ENCODE results near the gene RREB1.

The RREB1 gene

DNA sequence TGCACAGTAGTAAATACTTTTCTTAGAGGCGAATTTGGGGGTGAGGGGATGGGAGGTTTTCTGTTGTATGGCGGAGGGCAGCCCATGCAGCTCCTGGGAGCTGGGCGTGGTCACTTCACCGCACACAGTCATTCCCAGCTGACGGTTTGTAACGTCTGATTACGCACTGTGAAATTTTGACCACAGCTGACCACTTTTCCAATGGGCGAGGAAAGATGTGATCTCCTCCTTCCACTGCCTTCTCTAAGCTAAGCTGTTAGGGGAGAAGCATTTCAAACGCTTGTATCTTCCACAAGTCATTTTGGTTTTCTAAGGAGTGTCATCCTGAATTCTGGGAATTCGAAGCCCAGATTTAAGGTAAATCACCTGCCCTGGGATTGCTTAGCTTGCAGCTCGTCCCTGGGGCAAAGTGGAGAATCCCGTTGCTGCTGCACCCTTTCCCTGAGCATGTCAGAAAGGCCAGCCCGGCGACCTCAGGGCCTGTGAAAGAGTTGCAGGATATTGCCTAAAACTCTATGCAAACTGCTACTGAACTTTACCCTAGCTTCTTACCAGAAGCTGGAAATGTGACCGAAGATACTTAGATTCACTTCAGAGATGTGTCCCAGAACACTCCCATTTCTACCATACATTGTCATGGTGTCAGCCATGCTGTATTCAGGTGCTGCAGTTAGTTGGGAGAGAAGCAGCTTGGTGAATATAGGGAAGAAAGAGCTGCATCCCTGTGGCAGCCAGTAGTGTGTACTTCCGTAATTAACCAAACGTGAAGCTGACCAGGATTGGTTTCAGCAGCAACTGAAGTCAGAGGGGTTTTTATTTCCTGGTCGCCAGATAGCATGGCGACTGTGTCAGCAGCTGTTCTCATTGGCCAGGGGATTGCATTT is 58.9 kb downstream of the RREB1 start:
- DNase-seq, result no peak

DNA sequence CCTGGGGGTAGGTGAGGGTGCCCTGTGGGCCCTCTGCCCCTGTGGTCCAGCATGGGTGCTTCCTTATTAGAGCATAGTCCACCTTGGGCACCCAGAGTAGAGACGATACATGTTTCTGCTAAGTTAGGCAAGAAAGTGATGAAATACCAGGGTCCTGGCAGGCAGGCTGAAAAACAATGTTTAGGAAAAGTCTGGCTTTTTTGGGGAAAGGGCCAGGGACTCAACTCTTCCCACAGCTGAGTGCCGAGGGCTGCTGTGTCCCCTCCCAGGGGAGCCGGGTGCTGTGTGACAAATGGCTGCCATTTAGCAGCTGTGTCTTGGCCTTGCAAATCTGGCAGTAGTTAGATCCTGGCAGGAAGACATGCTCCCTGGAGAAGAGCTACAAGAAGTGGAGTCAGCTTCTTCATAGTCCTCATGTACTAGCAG is 61.5 kb downstream of the RREB1 start:
- no peak for DNase-seq

DNA sequence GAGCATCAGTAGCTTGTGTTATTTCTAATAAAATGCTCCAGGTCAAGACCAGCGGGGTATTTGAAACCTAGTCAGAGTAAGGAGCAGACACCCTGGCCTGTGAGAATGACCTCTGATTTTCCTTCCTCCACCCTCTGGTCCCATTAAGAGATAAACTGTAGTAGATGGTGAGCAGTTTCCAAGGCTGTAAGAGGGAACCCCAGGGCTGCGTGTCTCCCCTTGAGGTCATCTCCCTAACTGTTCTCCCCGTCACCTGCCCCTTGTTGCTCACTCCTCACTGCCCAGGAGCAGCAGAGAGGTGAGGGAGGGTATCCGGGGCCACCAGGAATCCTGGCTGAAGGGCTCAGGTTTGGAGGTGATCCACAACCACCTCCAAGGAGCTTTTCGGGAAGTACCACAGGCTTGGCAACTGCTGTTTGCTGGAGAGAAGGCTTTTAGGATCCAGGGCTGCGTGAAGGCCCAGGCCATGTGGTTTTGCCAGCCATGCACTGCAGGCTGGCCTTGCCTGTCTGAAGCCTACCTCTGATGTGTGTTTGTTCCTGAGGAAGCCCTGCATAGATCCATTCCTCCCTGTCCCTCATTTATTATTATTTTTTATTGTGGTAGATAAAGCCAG is 62.5 kb downstream of the RREB1 start:
- no peak for DNase-seq

DNA sequence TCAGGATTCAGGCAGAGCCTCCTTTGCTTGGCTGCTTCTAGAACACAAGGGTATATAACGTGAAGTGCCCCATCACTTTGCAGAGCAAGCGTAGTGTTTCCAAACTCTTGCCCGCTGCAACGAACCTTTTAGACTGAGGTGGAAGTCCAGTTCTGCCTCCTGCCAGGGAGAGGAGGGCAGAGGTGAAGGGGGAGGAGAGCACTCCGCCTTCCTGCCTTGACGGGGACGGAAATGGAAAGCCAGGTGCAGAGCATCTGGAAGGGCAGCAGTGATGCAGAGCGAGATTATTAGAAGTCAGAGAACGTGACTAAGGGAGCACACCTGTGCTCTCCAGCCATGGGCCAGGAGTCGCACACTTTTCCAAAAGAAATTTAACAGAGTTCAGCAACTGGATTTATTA is 63.4 kb downstream of the RREB1 start:
- no peak for DNase-seq

DNA sequence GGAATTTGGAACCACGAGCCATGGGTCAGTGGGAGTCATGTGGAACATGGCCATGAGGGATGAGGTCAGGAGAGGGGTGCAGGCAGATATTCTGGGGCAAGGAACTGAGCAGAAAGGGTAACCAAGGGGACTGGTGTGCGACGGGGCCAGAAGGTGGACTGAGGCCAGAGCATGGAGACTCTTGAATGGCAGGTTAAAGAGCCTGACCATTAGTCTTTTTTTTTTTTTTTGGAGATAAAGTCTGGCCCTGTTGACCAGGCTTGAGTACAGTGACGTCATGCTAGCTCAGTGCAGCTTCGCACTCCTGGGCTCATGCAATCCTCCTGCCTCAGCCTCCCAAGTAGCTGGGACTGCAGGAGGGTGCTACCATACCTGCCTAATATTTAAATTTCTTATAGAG is 64.0 kb downstream of the RREB1 start:
- no peak for DNase-seq

DNA sequence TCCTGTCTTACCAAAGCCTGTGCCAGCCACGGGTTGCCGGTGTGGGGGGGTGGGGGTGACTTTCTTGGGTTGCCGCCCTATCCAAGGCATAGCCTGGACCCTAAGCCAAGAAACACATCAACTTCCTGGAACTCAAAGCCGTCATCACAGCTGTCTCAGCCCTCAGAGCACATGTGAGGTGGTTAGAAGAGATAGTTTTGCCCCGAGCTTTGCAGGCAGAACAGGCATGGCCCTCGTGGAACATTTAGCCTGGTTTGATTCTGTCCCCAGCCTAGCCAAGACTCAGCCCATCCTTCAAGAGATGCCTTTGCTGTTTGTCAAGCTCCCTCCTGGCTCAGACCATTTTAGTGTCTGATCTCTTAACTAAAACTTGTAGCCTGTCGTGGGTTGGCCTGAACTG is 64.9 kb downstream of the RREB1 start:
- DNase-seq, result no peak

DNA sequence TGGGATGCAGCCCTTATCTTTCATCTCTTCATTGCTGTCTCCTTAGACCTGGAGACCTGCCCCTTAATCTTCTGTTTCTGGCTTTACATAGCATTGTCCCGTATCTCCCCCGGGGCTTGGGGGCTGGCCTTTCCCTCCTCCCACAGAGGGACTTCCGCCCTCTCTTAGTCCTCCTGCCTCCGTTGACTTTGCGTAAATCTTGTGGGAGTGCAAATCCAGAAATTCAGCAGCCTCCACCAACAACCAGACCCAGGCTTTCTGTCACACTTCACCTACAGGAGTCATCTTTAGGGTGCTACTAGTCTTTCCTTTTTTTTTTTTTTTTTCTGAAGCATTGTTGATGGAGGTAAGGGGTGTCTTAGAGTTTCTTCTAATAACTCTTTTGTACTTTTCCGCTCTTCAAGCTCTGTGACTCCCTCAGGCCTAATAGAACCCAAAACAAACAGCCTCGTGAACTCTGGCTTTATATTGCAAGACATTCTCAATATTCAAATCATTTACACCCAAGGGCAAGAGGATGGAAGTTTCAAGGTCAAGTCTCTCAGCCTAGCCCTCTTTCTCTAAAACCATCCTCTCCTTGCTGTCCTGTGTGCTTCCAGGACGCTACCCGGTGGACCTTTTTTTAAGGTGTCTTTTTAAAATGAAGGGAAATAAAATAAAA is 66.2 kb downstream of the RREB1 start:
- DNase-seq, result no peak

DNA sequence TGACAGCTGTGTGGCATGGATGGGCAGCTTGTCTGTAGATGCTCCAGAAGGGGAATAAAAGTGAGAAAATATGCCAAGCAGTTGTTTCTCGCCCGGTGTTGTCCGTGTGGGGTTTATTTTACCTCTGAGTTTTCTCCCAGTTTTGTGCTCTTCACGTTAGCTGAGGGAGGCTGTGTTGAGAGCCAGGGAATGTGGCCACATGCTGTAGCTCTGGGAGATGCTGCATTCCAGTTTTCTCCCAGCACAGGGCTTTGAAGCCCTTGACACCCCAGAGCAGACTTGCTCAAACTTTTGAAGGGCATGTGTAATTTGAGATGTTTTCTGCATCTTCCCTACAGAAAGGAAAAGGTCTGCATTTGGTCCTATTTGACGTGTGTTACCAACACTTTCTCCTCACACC is 67.7 kb downstream of the RREB1 start:
- no peak for DNase-seq

DNA sequence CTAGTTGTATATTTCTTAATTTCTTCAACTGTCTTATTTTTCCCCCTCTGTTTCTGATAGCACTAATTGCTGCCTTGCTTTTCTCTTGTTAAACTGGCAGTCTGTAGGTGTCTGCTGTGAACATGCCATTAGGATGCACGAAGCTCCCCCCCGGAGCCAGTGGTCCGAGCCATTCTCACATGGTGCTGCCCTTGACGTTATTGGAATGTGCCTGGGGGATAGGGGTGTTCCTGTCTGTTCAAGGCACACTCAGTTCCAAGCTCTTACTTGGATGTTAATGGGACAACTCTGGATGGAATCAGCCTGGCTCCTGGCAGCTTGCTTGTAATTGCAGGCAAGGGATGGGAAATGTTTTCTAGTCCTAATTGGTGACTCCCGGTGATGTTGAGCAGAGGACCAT is 68.4 kb downstream of the RREB1 start:
- no peak for DNase-seq

DNA sequence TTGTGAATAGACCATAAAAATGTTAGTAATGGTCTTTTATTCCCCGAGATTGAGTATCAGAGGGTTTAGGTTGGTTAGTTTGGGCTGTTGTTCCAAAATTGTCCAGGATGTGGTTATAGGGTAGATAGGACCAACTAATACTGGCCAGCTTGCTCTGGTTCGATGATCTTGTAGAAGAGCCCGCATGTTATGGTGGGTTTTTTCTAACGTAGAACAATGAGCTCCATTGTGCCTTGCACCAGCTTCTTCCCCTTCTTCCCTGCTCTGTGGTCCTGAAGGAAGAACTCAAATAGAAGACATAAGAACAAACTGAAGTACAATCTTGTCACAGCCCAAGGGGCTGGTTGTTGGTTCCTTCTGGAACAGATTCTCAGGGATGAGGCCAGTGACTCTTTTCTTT is 70.5 kb downstream of the RREB1 start:
- no peak for DNase-seq

DNA sequence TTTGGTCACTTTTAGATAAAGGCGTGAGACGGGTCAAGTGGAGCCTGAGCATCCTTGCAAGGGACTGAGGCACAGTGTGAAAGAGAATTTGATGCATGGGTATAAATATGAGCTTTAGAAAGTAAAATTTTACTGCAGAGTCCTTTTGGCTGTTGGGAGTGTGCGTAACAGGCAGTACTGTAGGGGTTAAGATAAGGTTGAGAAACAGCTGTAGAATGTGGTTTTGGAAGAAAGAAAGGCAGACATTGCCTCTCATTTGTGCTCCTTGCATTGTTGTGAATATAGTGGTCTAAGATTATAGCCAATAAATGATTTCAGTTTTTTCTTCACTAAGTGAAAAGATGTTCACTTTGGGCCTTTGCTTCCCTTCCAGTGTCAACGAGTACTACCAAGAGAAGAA is 73.0 kb downstream of the RREB1 start:
- no peak for DNase-seq

DNA sequence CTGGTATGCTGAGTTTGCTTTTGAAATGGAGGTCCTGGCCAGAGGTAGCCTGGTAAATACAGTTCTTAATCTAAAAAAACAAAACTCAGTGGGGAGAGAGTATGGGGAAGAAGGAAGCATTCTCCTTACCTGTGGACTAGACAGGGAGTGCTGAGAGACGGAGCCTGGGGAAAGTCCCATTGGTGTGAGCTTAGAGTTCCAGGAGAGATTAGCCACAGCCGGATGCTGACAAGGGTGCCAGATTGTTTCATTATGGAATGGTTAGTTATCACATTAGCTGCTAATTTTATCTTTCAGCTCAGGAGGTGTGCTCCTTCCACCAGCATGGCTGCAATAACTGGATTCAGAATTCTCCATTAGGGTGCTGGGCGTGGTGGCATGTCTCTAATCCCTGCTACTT is 75.9 kb downstream of the RREB1 start:
- no peak for DNase-seq

DNA sequence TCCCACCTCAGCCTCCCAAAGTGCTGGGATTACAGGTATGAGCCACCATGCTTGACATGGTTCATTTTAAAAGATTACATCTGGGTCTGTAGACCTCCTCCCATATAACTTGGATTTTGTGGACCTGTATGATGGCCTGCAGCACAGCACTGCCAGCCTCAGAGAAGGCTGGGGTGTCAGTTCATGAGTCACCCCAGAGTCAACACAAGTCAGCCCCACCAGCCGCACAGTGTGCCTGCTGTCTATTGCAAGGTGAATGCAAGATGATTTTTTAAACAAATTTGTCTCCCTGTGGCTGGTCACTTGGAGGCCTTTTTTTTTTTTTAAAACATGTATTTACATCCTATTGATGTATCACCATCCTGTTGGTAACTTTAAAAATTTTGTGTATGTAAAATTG is 76.7 kb downstream of the RREB1 start:
- no peak for DNase-seq

DNA sequence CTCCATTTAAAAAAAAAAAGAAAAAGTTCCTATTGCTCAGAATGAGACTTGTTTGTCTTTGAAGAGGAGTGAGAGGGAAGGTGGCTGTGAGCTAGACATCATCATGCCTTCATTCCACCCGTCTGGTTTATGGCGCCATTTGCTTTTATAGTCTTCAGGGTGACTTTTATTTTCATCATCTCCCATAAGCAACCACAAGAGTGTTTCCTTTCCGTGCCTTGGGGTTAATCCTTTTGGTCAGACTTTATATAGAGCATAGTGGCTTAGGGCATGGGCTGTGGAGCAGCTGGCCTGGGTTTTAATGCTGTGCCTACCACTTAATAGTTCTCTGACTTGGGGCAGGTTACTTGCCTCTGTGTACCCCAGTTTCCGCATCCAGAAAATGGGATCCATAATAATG is 77.8 kb downstream of the RREB1 start:
- DNase-seq, result no peak

DNA sequence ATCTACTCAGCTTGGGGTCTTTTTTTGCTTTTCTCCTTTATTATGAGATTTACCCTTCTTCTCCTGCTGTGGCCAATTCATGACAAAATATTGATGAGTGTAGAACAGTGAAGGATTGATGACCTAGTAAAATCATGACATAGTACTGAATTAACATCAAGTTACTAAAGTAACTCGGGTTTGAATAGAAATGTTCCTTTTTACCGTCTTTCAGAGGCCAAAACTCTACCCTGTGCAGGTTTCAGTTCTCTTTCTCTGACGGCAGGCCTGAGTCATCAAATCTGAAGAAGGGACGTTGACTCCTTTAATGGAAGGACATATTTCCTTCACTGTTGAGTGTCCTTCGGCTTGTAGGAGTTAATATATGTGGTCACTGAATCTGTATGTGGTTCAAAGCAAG is 80.7 kb downstream of the RREB1 start:
- DNase-seq, result no peak

DNA sequence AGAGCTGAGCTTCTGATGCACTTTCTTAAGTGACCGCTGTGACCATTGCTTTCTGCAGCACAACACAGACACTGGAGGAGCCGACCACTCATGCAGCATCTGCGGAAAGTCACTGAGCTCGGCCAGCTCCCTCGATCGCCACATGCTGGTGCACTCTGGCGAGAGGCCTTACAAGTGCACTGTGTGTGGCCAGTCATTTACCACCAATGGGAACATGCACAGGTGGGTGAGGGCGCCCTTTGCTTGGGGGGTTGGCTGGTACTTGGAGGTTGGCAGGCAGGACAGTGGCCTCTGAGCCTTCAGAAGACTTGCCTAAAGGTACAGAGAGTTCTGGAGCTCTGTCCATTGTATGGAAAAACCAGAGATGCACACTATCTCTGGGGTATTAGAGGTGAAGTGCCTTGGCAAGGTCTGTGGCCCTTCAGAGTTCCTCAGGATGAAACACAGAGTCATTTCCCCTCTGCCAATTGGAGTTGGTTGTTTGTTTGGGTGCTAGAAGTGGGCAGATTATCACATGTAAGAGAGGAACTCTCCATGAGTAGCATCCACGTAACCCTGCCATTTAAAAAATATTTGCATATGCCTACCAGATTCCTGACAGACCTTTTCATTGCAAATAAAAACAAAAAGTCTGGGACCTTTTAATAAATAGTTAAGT is 81.5 kb downstream of the RREB1 start:
- peak; percentile 41 for DNase-seq

DNA sequence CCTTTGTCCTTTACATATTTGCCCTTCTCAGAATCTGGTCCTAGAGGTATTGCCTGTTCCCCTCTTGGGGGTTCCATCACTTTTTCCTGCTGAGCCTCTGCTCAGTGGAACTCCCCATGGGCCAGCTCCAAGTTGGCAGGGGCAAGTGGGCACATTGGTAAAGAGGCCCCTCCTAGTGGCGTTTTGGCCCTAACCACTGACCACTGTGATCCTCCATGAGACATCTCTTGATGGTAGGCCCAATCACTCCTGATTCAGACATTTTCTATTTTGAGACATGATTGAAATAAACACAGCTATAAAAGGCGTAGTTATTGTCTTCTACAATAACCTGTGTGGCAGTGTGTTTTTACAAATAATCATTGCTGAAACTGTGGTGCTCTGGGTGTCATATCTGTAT is 83.0 kb downstream of the RREB1 start:
- DNase-seq, result no peak

DNA sequence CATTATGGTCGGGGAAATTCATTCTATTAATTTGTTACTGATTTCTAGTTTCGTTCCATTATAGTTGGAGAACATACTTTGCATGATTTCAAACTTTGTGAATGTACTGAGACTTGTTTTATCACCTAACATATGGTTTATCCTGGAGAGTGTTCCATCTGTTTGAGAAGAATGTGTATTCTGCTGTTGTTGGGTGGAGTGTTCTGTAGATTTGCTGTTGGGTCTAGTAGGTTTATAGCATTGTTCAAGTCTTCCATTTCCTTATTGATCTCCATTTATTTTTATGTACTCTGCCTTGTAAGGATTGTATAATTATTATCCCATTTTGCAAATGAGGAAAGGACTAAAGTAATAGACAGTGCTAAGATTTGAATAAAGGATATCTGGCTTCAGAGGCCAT is 85.4 kb downstream of the RREB1 start:
- no peak for DNase-seq

DNA sequence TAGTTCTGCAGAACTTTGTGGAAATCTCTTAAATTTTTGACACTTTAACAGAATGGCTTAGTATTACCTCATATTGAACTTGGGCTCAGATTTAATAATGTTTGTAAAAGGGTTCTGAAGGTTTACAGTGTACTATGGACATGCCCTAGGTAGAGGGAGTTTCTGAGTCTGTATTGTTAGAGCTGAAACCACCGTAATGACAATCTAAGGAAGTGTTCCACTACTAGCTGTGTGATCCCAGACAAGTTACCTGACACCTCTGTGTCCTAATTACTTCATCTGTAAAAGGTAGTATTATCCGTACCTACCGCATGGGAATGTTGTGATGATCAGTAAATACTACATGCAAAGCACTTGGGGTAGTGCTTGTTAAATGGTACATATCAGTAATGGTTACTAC is 86.9 kb downstream of the RREB1 start:
- DNase-seq, result no peak

DNA sequence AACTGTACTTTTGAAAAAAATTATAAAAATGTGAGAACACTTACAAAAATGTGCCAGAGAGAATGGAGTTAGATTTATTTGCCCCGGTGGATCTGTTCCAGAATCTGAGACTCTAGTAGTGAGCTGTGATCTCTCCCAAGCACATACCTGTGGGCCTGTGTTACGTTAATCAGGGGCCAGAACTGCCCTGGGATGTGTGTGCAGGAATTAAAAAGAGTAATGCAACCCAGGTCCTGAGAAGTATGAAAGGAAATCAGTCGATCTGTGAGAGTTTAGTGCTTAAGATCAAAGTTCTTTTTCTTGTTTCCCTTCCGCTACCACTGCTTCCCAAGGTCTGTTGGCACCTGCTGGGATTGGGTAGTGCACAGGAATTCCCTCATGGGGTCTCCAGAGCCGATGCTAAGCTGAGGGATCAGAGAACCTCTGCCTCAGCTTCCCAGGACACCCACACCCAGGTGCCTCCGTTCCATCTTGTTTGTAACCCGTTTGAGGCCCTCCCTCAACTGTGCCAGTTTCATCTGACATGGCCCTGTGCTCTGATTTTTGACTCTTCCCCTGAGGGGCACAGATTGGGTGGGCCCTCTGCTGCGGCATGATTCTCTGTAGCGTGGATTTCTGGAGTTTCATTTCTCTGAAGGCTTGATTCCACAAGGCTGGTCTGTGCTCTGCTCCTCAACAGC is 87.7 kb downstream of the RREB1 start:
- DNase-seq, result no peak

DNA sequence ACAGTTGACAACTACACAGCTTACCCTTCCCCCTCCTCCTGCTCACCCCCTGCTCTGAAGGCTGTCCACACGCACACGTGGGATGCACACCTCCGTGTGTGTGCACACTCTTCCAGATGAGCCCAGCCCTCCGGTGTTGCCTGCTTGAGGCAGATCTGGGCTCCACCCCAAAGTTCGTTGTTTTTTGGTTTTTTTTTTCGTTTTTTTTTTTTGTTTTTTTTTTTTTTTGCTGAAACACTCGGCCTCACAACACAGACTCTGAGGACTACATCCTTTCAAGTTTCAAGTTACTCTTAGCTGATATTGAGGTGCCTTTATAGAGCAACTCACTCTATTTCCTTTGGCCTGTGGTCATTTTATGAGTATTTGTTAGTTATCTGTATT is 88.2 kb downstream of the RREB1 start:
- no peak for DNase-seq

DNA sequence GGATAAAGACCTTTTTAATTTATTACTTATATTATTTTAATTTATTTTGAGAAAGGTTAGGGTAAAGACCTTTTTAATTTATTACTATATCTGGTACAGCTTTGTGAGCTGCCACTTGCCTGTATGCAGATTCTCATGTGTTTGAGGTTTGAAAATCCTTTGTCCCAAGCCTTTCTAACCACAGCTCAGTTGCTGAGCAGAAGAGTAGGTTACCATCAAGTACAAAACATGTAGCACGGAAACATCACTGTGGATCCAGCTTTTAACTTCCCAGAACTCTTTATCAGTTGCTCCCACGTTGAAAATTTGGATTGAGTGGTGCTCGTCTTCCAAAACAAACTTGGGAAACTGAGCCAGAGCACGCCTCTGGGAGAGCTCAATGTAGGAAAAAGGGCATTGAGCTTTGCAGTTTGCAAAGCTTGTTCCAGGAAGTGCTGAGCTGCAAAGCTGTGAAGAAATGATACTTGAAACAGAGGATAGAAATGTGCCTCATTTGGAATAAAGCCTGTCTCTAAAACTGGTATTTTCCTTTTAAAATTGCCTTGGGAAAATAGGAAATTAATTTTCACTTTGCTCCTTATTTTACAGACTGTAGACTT is 89.0 kb downstream of the RREB1 start:
- DNase-seq, result no peak

DNA sequence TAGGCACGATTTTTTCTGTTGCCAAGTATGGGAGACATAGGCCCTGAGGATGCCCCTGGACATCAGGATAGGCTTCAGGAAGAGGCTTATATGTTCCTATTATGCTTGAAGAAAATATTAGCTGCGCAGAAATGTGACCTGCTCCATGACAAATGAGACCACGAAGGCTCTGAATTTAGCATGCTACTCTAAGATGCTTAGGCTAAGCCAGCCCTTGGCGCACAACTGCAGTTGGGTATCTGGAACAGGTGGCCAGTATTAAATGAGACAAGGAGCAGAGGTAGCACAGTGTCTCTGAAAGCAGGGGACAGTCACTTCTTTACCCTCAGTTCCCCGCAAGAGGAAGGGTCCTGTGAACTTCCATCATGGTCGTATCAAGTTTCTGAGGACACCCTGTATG is 90.0 kb downstream of the RREB1 start:
- DNase-seq, result no peak
